Raji (cell line): Measurements from ENCODE around the gene ARRDC2.

Experiments
- POLR2A ChIP-seq: IDR thresholded peaks from 2 replicates; pipeline ENCODE4 v1.6.1; 2011; ENCODE audit warnings: low read depth, low read length, control low read depth; ENCODE audit not compliant: insufficient read depth

Gene ARRDC2

DNA sequence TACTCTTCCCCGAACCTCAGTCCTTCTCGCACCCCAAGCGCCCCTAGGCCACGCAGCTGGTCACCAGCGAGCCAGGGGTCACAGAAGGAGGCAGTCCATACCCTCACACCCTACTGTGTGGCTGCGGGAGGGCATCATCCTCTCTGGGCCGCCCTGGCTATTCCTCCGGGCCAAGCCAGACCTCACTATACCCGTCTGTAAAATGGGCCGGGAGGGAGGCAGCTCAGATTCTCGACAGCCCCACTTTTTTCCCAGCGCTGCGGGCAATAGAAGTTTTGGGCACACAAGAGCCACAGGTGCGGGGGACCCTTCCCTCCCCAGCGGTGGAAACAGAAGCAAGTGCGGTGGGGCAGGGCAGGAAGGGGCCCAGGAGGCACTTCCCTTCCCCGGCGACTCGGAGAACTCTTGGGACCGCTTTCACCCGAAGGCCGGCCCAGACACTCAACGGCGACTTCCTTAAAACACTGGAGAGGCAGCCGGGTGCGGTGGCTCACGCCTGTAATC lies 5.6 kb upstream of the ARRDC2 start:
- no peak for TF ChIP-seq POLR2A

DNA sequence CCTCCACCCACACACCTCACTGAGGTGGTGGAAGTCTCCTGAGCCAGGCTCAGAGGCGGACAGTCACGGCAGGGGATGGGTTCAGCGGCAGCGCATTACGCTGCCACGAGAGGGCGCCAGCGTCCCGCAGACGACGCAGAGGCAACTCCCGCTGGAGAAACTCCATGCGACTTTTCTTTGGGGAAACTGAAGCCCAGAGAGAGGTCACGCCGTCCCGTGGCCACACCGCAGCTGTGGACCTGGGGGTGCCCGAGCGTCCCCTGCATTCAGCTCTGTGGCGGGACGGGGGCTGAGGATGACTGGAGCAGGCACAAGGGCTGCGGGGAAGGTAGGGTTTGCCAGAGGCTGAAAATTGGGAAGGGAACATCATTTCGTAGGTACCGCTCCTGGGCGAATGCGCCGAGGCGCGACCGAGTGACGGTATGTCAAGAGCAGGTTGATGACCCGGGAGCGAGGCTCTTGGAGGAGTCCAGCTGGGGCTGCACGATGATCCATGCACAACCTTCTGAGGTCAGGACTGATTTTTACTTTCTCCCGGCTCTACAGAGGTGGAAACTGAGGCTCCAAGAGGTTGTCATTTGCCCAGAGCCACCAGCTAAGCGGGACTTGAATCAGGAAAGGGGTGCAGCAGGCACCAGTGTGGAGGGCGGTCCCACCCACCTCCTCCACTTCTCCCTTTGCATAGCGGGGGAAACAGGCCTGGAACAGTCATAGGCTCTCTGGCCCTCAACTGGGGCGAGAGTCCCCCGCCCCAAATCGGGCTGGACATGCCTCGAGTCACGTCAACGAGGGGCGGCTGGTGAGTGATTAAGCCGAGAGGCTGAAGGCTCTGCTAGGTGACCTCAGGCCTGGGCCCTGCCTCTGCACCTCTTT lies 690 bp upstream of the ARRDC2 start:
- TF ChIP-seq POLR2A: no peak

DNA sequence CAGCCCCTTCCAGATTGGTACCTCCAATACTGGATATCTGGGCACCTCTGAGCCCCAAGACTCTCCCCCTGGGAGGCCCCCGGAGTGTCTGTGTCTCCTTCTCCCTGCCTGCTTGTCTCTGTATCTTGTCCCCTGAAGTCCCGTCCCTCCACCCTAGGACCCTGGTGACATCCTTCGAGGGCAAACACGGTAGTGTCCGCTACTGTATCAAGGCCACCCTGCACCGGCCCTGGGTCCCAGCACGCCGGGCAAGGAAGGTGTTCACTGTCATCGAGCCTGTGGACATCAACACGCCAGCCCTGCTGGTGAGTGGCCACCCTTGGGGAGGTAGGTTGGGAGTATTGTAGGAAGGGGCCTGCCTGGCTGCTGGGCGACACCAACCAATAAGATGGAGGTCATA lies 844 bp downstream of the ARRDC2 start:
- no peak for TF ChIP-seq POLR2A

DNA sequence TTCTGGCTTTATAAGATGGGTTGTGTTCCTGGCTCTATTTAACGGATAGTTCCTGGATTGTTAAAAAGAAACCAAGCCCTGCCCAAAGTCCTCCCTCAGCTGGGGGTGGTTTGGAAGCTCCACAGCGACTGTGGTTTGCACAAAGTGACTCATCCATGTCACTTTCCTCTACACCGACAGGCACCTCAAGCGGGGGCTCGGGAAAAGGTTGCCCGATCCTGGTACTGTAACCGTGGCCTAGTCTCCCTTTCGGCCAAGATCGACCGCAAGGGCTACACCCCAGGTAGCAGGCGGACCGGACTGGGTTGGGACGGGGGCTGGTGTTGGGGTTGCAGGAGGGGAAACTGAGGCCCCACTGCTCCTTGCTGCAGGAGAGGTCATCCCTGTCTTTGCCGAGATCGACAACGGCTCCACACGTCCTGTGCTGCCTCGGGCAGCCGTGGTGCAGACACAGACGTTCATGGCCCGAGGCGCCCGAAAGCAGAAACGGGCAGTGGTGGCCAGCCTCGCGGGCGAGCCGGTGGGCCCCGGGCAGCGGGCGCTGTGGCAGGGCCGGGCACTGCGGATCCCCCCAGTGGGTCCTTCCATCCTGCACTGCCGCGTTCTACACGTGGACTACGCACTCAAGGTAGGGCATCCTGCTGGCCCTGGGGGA lies 1.6 kb downstream of the ARRDC2 start:
- TF ChIP-seq POLR2A: no peak

DNA sequence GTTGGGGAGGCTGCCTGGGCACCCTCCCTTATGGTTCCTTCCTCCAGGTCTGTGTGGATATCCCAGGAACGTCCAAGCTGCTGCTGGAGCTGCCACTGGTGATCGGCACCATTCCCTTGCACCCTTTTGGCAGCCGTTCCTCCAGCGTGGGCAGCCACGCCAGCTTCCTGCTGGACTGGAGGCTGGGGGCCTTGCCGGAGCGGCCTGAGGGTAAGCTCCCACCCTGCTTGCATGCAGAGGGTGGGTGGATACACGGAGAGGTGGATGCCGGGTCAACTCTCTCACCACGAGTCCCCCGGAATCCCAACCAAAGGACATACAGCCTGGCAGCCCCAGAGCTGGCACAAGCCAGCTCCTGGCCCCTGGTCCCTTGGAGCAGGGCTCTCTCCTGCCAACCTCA lies 2.2 kb downstream of the ARRDC2 start:
- TF ChIP-seq POLR2A: no peak

DNA sequence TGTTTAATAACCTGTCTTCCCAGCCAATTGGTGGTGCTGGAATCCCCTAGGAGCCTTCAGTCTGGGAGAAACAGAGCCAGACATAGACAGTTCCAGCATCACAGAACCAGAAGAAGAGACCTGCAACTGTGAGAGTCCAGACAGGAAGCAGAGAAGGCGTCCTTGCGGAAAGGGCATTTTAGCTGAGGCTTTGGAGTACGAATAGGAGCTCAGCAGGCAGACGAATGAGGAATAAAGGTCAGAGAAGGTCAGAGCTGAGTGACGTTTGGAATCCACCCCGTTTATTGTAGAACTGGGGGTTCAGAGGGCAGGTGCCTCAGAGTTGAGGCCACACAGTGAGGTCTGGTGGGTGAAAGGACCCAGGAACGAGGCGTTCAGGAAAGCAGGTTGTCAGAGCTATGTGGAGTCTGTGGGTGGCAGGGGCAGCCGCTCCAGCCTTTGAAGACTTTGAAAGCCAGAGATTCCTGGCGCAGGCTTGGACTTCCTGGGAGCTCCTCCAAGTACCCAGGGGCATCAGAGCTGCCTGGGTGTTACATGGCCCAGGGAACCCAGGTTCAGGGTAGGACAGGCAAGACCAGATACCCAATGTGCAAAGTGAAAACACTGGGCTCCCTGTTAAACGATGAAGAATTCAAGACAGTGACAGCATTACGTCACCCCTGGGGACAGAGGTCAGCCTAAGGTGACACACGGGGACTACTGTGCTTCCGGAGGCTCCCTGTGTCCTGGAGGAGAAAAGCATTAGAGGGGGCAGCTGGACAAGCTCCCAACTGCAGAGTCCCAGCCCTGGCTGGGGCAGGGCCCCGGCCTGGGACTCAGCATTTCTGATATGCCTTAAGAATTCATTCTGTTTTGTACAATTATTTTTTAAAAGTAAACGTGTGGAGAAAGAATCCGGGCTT lies 5.5 kb downstream of the ARRDC2 start:
- no peak for TF ChIP-seq POLR2A

DNA sequence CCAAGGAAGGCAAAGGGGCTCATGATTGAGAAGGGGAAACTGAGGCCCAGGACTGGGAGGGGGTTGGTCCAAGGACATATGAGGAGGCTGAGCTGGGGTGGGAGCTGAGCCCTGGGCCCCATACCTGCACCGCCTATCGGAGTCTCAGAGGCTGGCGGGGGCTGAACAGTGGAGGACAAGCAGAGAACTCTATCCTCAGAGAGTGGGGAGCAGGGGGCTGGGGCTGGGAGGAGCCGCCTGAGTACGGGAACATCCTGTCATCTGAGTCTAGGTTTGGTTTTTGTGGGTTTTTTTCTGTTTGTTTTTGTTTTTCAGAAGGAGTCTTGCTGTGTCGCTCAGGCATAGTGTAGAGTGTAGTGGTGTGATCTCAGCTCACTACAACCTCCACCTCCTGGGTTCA lies 6.2 kb downstream of the ARRDC2 start:
- TF ChIP-seq POLR2A: no peak

DNA sequence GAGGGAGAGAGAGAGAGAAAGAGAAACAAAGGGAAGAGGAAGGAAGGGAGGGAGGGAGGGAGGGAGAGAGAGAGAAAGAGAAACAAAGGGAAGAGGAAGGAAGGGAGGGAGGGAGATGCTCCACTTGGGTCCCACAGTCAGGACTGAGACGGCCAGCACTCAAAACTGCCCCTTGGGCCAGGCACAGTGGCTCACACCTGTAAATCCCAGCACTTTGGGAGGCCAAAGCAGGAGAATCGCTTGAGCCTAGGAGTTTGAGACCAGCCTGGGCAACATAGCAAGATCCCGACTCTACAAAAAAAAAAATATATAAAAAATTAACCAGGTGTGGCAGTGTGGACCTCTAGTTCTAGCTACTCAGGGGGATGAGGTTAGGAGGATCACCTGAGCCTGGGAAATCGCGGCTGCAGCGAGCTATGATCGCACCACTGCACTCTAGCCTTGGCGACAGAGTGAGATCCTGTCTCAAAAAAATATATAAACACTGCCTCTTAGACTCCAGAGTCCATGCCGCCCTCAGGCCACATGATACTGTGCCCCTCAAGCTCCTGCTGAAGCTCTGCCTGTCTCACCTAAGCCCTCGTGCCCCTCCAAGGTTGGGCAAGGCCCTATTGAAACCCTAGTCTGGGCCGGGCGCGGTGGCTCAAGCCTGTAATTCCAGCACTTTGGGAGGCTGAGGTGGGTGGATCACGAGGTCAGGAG lies 8.4 kb downstream of the ARRDC2 start:
- TF ChIP-seq POLR2A: no peak

DNA sequence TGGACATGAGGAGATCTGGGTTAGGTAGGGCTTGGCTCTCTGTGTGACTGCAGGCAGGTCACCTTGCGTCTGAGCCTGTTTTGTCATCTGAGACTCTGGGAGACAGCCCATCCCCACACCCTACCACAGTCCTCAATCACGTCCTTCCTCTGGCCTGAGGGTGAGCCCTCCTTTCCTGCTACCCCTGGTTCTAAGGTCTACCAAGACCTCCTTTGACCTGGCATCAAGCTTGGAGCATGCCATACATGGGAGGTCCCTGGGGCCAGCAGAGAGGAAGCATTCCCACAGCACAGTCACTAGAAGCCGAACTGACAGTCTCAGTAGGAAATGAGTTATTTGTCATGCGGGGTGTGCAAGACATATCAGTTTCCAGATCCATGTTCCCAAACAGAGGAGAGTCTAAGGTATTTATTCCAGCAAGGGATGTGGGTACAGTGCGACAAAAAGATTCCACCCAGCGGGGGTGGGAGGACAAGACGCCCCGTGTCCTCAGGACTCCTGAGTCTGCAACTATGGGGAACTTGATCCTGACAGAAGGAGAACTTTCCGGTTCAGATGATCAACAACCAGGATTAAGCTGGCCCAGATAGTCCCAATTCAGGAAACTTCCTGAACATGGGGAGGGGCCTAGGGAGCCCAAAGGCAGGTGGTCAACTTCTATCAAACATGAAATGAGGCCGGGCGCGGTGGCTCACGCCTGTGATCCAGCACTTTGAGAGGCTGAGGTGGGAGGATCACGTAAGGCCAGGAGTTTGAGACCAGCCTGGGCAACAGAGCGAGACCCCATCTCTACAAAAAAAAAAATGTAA lies 9.5 kb downstream of the ARRDC2 start:
- no peak for TF ChIP-seq POLR2A

DNA sequence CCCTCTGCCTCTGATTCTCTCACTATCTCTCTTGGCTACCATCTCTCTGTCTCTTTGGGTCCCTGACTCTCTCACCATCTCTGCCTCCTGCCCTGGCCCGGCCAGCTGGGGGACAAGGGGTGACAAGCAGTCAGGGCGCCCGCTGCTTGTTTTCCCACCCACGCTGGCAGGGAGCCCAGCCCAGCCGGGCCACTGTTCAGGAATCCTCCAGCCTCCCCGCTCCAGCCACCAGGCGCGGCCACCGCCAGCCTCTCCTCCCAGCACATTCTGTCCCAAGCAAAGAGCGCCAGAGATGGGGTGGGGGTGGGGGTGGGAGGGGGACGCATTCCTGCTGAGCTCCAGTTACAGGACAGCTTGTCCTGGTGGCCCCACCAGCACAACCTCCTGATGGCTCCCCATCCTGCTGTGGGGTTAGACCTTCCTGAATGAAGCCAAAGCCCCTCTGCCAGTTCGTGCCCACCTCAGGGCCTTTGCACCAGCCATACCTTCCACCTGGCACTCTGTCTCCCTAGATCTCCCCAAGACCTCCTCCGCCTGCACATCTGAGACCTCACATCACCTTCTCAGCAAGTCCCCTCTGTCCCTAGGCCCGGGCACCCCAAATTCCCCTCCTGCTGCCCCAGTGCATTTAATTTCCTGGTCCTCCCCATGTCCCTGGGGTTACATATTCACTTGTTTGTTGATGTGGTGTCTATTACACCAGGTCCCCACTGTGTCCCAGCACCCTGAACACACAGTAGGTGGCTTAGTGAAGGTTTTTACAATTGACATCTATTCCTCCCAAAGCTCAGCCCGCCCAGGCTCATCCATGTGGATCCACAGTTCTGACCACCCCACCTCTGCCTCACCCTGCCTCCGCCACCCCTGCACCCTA lies 12.5 kb downstream of the ARRDC2 start:
- TF ChIP-seq POLR2A: no peak

DNA sequence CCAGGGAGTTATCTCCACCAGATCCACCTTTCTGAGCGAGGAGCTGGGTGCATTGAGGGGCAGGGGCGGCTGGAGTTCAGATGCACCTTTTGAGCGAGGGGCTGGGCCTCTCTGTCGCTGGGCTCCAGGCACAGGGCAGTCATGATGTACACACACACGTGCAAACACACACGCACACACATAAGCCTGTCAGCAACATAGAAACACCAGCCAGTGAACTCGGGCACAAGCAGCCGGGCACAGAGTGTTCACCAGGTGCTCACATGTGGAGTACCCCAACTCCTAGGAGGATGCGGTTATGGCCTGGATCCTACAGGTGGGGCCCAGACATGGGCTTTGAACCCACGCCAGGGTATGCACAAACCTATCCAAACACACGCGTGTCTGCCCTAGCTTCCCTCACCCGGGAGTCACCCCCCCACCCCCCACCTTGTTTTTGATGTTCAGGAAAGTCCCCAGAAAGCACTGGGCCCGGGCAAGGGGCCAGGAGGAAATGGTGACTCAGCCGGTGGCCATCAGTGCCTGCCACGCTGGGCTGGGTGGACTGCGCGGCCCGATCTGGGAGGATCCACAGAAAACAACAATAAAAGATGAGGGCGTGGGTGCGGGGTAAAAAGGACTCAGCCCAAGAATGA lies 13.3 kb downstream of the ARRDC2 start:
- TF ChIP-seq POLR2A: no peak

DNA sequence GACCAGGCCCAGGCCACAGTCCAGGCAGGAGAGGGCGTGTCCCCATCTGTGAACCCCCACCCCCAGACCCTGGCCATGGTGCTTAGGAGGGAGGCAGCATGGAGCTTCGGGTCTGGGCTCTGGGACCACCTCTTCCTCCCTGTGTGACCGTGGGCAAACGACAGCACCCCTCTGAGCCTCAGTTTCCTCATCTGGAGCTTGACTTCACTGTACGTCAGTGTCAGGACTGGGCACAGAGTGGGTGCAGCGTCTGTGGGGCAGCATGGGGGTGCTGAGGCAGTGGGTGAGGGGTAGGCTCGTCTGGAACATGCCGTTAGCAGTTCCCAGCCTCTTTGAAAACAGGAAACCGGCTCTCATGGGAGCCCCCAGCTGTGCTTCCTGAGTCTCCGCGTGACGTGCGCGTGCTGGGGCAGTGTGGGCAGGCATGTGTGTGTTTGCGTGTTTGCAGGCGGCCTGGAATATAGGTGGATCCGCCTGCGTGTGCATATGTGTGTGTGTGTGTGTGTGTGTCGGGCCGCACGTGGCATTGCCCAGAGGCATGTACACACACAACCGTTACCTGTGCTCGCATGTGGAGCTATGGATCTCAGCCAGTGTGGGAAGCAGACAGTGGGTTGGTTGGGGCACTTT lies 15.8 kb downstream of the ARRDC2 start:
- TF ChIP-seq POLR2A: peak; percentile 33; the same call in 1 of the 2 replicates
